Activated CD4-positive, alpha-beta T cell treated with anti-CD3 and anti-CD28 coated beads, Interleukin-2, Interleukin-6, amounts not matched to agents 100 ng/mL and 50 ng/mL, durations not matched to agents 16 hours and 8 hours (primary cell): ENCODE data around the gene TMEM59.
"Not testable (repeated sequence)": the region's sequence is repeated elsewhere in the genome, so short reads cannot be mapped to it uniquely, and the experiment has no call there.

Source experiments
- DNase-seq: peaks from one replicate; pipeline ENCODE4 v3.0.0-alpha.2; 2020

The TMEM59 gene

DNA sequence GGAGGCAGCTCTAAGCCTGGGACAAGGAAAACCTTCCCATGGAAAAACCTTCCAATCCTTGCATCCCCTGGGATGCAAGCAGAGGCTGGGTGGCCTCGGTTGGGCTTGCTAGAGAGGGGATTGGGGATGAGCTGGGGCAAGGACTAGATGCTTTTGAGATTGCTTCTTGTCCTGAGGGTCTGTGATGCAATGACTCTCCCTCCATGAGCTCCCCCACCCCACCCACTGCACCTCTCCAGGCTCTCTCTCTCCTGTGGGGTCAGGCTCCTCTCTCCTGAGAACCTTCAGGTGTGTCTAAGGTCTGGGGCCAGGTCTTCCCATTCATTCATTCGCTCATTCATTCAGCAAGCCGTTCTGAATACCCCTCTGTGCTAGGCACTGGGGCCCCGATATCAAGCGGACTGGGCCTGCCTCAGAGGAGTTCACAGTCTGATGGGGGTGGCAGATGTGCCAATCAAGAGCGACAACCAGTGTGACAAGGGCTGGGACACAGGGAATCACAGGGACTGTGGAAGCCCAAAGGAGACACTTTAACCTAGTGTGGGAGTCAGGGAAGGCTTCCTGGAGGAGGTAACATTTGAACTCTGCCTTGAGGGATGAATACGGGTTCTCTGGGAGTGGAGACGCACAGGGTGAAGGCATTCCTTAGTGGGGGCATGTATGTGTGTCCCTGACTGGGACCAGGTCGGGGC is 41.5 kb downstream of the TMEM59 start:
- DNase-seq = no peak

DNA sequence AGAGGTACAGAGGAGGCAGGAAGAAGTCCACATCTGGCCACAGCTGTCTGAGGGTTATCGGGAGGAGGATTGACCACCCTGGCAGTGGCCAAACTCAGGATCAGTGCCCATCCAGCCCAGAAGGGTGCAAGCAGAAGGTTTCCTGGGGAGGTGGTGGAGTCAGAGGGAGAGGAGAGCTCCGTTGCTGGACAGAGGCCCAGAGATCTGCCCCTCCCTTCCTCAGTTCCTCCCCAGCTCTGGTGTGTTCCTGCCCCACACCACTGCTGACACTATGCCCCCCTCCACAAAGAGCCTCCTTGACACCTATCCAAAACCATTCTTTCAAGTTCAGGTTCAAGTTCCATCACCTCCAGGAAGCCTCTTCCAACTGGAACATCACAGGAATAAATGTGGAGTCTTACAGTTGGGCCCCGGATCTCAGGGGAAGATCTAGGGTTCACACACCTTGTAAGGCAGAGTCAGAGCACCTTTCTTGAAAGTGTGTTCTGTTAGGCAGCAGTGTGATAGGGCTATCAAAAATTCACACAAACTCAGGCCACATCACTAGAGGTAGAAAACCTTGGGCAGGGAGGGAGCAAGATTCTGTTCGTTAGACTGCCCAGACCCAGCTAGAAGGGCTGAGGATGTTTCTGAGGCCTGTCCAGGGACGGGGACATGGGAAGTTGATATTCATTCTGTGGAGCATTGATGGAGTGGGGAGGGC is 42.4 kb downstream of the TMEM59 start:
- DNase-seq = no peak

DNA sequence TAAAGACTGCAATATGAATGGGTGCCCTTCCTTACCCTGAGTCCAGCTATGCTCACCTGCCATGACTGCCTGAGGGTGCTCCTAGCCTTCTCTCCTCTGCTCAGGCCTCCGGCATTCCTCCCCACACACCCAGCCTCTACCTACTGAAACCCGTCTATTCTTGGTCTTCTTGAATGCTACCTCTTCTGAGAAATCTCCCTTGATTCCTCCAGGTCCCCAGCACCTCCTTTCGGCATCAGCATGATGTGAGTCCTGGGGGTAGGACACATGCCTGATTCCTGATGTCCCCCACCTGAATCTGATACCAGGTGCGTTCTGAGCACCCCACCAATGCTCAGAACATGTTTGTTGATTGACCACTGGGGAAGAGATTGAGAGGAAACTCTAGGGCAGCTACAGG is 43.6 kb downstream of the TMEM59 start:
- no peak for DNase-seq

DNA sequence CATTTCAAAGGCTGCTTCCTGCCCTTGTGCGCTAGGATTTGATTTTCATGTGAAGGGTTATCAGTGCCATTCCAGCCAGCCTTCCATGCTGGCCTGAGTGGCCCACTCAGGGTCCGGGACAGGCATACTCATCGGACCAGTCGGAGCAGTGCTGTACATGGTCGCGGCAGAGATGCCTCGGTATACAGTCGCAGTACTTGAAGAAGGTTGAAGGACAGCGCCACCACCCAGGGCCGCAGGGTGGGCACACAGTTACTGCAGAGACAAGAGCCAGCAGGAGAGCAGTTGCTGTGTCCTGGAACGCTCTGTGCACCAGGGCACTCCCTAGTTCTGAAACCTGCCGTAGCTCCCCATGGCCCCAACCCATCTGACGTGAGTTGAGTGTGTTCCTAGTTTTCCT is 44.1 kb downstream of the TMEM59 start:
- no peak for DNase-seq

DNA sequence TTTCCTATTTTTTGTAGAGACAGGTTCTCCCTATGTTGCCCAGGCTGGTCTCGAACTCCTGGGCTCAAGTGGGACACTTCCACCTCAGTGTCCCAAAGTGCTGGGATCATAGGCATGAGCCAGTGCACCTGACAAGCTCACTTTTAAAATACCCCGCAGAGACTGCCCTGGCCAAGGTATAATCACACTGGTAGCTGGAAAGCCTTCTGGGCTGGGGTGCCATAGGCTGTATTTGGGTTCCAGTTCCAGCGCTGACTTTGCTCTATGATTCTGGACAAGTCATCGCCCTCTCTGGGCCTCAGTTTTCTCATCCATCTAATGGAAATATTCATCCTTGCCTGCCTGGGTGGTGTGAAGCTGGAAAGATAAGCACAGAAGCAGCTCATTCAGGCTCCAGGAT is 45.4 kb downstream of the TMEM59 start:
- DNase-seq = no peak

DNA sequence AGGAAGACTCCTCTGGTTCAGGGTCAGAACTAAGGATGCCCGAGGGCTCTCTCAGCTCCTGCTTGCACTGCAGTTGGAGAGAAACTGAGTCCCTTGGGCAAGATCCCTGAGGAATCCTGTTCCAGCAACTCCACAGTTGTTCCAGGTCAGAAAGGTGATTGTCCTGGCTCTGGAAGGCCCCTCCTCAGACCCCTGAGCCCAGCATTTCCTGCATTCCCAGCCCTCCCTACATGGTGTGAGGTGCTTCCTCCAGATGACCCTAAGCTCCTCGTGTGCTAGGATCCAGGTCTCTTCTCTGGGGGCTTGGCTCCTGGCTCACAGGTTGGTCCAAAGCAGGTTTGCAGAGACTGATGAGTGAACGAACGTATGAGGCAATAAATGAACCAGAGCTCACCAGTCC is 46.5 kb downstream of the TMEM59 start:
- DNase-seq = no peak

DNA sequence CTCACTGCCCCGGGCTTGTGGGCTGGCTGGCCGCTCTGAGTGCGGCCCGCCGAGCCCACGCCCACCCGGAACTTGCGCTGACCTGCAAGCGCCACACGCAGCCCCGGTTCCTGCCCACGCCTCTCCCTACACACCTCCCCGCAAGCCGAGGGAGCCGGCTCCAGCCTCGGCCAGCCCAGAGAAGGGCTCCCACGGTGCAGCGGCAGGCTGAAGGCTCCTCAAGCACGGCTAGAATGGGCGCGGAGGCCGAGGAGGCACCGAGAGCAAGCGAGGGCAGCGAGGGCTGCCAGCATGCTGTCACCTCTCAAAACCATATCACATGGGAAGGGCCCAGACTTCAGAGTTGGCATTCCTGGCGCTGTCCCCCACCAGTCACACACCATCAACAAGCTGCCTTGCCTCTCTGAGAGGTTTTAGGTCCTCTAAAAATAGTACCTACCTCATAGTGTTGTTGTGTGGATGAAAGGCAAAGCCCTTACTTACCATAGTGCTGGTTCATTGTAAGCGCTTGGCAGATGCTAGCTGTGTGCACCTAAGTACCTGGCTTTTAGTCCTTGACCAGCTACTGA is 48.4 kb downstream of the TMEM59 start:
- no peak for DNase-seq

DNA sequence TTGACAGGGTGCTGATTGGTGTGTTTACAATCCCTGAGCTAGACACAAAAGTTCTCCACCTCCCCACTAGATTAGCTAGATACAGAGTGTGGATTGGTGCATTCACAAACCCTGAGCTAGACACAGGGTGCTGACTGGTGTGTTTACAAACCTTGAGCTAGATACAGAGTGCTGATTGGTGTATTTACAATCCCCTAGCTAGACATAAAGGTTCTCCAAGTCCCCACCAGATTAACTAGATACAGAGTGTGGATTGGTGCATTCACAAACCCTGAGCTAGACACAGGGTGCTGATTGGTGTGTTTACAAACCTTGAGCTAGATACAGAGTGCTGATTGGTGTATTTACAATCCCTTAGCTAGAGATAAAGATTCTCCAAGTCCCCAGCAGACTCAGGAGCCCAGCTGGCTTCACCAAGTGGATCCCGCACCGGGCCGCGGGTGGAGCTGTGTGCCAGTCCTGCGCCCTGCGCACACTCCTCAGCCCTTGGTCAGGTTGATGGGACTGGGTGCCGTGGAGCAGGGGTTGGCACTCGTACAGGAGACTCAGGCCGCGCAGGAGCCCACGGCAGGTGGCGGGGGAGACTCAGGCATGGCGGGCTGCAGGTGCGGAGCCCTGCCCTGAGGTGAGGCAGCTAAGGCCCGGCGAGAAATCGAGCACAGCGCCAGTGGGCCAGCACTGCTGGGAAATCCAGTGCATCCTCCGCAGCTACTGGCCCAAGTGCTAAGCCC is 49.1 kb downstream of the TMEM59 start:
- DNase-seq = not testable (repeated sequence)

DNA sequence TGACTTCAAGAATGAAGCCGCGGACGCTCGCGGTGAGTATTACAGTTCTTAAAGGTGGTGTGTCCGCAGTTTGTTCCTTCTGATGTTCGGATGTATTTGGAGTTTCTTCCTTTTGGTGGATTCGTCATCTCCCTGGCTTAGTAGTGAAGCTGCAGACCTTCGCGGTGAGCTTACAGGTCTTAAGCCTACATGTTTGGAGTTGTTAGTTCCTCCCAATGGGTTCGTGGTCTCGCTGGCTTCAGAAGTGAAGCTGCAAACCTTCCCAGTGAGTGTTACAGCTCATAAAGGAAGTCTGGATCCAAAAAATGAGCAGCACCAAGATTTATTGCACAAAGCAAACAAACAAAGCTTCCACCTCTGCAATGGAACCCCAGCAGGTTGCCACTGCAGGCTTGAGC is 49.8 kb downstream of the TMEM59 start:
- no peak for DNase-seq

DNA sequence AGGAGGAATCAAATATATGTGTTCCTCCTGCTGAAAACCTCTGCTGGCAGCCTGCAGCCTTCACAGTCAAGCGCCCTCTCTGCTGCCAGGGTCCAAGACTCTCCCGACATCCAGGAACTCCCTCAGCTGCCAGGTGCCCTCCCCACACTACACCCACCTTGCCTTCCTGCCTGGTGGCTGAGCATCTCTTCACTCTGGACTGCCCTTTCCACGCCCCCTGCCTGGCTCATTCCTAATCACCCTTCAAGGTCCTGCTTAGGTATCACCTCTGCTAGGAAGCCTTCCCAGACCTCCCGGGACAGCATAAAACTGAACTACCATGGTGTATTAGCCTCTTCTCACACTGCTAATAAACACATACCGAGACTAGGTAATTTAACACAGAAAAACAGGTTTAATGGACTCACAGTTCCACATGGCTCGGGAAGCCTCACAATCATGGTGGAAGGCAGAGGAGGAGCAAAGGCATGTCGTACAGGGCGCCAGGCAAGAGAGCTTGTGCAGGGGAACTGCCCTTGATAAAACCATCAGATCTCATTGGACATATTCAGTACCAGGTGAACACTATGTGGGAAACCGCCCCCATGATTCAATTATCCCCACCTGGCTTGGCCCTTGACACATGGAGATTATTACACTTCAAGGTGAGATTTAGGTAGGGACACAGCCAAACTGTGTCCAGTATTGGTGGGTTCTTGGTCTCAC is 50.3 kb downstream of the TMEM59 start:
- DNase-seq = no peak

DNA sequence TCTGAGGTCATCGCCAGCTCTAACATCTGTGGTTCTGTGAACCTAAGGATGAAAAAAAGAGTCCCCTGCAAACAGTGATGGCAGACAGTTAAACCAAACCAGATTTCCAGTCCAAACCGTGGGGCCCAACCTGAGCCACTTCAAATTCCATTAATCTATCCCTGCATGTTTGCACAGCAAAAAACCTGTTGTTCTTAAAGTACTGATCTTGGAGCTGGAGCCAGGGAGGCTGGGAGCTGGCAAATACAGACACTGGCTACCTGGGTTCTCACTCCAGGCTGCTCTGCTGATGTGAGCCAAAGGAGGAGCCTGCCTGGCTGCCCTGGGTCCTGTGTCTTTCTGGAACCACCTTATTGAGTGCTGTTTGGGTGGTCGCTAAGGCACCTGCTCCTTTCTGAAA is 51.4 kb downstream of the TMEM59 start:
- no peak for DNase-seq

DNA sequence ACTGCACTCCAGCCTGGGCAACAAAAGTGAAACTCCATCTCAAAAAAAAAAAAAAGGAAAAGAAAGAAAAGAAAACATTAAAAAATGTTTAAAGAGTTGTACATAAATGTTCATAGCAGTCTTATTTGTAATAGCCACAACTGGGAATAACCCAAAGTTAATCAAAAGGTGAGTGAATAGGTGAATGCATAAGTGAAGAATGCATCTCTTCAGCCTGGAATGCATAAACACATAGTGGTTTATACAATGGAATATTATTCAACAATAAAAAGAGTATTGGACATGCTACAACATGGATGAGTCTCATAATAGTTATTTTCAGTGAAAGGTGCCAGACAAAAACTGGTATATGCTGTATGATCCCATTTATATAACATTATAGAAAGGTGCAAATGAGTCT is 53.1 kb downstream of the TMEM59 start:
- no peak for DNase-seq

DNA sequence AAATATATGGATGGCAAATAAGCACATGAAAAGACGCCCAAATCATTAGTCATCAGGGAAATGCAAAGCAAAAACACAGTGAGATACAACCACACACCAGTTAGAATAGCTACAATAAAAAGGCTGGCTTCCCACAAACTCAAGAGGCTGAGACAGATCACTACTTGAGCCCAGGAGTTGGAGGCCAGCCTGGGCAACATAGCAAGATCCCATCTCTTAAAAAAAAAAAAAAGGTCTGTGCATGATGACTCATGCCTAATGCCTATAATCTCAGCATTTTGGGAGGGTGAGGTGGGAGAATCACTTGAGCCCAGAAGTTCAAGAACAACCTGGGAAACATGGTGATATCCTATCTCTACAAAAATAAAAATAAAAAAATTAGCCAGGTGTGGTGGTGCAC is 54.8 kb downstream of the TMEM59 start:
- no peak for DNase-seq

DNA sequence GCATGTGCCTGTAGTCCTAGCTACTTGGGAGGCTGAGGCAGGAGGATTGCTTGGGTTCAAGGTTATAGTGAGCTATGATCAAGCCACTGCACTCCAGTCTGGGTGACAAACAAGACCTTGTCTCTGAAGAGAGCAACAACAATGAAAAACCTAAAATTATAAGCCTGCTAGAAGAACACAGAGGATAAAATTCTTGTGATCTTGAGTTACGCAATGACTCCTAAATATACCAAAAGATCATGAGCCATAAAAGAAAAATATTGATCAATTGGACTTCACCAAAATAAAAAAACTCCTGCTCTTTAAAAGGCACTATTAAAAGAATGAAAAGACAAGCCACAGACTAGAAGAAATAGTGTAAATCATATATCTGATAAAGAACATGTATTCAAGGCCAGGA is 57.3 kb downstream of the TMEM59 start:
- DNase-seq = no peak

DNA sequence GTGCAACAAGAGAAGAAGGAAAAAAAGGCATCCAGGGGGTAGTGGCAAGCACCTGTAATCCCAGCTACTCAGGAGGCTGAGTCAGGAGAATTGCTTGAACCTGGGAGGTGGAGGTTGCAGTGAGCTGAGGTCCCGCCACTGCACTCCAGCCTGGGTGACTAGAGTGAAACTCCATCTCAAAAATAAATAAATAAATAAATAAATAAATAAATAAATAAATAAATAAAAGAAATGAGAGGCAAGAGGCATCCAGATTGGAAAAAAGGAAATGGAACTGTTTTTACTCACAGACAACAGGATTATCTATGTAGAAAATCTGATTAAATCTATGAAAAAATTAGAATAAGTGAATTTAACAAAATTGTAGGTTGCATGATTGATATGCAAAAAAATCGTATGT is 58.5 kb downstream of the TMEM59 start:
- DNase-seq = not testable (repeated sequence)

DNA sequence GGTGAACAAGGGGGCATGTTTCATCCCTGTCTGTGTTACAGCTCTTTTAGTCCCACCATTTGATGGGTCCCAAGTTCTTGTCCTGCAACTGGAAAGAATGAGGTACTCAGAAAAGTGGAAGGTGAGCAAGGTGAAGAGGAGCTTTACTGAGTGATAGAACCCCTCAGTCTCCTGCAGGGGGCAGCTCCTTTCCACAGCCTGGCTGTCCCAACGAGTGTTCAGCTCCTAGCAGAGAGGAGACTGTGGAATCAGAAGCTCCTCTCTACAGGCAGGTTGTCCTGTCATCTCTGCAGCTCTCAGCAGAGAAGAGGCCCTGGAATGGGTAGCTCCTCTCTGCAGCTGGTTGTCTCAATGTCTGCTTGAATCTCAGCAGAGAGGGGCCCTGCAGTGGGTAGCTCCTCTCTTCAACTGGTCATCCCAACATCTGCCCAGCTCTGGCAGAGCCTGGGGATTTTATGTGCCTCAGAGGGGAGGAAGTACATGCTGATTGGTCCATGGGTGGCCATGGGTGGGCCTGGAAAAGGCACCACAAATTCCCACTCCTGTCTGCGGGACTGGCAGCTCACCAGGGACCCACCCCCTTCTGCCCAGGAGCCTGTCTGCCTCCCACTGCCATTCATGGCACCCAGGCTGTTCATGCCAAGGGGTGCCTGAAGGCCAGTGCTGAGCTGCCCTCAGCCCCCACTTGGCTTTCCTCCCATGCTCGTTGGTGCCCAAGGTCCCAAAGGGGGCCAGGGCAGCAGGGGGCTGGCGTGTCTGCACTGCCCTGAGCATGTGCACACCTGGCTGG is 60.7 kb downstream of the TMEM59 start:
- peak; percentile 6 for DNase-seq

DNA sequence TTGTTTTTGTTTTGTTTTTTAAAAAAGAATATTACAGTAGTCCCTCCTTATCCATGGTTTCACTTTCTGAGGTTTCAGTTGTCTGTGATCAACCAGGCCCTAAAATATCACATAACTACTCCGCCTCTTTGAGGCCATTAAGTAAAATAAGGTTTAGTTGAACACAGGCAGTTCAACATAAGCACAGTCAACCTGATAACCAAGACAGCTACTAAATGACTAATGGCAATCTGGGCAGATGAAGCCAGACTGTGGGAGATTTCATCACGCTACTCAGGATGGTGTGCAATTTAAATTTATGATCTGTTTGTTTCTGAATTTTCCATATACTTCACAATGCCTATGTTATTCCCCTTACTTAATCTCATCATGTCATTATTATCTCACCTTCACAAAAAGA is 65.1 kb downstream of the TMEM59 start:
- peak; percentile 62 for DNase-seq

DNA sequence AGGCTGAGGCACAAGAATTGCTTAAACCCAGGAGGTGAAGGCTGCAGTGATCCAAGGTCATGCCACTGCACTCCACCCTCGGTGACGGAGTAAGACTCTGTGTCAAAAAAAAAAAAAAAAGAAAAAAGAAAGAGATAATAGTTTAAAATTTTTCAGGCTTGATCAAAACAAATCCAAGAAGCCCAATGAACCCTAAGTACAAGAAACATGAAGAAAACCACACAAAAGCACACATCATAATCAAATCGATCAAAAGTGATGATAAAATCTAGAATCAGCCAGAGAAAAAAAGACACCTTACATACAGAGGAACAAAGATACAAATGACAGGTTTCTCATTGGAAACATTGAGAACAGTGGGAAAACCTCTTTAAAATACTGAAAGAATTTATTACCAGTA is 66.5 kb downstream of the TMEM59 start:
- no peak for DNase-seq

DNA sequence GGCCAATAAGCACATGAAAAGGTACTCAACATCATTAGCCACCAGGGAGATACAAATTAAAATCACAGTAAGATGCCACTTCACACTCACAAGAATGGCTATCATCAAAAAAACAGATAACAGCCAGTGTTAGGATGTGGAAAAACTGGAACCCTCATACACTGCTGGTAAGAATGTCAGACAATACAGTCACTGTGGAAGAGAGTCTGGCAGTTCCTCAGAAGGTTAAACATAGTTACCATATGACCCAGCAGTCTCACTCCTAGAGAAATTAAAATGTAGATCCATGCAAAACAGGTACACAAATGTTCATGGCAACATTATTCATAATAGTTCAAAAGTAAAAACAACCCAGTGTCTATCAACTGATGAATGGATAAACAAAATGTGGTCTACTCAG is 68.3 kb downstream of the TMEM59 start:
- no peak for DNase-seq

DNA sequence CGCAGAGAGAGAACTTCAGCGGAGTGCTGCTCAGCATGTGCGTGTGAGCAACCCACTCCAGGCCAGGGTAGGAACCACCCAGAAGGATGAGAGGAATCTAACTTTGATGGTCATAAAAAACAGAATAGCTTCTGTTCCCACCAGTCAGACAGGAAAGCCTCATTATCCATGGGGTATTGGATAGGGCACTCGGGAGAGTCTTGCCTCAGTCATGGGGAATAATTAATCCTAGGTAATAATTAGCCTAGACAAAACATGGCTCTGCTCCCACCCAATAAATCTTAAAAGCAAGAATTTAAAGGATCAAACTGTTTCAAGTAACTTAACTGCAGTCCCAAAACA is 70.3 kb downstream of the TMEM59 start:
- no peak for DNase-seq

DNA sequence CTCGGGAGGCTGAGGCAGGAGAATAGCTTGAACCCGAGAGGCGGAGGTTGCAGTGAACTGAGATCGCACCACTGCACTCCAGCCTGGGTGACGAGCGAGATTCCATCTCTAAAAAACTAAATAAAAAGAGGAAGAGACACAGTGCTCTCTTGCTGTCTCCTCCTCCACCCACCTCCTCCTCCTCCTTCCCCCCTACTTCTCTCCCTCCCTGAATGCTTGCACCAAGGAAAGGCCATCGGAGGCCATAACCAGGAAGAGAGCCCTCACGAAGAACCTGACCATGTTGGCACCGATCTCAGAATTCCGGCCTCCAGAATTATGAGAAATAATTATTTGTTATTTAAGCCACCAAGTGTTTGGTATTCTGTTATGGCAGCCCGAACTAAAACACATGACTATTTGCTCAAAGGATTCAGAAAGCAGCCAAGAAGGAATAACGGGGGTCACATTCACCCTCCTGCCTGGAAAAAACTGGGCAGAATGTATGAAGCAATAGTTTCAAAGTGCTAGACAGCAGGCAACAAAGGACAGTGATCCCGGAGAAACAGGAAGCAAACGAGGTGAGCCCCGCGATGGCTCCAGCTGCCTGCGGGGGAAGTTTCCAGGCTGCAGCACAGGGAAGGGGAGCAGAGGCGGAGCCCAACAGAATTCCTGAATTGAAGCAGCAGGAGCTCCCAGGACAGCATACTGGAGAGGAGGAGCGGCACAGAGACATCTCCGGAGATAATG is 70.8 kb downstream of the TMEM59 start:
- DNase-seq = no peak

DNA sequence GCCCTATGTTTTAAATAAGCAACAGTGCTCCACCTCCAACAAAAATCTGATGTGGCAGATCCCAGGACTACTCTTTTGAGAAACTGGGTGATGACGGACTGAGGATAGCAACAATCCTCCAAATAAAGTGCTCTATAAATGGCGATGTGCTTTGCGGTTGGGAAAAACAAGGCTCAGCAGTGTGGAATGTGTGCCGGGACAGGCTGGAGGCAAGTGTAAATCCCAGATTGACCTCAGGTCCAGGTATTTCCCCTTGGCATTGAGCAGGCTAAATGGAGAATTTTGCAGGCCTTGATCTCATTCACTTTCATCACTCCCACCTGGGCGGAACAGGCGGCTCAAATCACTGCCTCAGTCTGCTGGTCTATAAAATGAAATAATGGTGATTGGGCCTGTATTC is 71.8 kb downstream of the TMEM59 start:
- DNase-seq = no peak
